Measurements from ENCODE around the gene GET3.

The GET3 gene

DNA sequence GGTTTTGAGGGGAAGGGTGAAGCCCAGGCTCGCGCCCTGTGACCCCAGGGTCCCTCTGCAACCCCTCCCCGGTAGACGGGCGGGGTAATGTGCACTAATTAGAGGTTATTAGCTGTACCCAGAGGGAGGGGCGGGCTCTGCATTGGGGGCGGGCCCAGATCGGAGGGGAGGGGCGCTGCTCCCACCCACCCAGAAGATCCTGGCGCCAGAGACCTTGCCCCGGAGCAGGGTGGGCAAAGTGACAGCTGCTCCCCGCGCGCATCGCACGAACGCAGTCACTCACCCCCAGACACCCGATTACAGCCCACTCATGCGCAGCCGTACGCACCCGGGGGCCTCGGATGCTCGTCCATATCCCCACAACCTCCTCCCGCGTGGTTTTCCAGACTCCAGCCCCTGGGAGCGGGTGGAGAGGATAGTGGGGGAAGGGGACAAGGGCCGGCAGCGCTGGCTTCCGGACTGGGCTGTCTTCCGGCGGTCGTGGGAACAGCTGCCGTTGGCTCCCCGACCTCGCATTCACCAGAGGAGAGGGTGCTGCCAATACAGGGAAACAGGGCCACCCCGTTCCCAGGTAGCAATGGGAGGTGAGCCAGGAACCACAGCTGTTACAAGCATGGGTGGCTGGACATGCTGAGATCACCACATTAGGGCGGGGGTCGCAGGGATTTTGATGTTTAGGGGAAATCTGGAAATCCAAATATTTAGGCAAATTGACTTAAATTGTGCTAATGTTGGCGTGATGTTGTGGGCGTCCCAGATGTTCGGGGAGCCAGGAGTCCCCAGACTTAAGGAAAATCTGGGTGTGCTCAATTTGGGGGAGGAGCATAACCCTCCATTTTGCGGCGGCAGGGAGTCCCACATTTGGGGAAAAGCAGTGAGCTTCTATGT, 41.0 kb downstream of the GET3 start:
- no peak for DNase-seq (ENCODE audit: extremely low read depth in 1 of 2, low read depth in 1 of 2)

DNA sequence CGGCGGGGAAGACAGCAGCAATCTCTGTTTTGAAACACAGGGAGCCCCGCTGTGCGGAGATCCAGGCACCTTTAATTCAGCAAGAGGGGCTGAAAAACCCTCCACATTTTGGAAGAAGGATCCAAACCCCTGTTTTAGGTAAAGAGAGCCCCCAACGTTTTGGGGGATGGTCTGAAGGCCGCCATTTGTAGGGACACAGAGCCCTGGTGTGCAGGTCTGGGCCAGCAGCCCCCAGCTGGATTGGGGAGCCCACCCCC, 41.5 kb downstream of the GET3 start:
- no peak for DNase-seq (ENCODE audit: extremely low read depth in 1 of 2, low read depth in 1 of 2)

DNA sequence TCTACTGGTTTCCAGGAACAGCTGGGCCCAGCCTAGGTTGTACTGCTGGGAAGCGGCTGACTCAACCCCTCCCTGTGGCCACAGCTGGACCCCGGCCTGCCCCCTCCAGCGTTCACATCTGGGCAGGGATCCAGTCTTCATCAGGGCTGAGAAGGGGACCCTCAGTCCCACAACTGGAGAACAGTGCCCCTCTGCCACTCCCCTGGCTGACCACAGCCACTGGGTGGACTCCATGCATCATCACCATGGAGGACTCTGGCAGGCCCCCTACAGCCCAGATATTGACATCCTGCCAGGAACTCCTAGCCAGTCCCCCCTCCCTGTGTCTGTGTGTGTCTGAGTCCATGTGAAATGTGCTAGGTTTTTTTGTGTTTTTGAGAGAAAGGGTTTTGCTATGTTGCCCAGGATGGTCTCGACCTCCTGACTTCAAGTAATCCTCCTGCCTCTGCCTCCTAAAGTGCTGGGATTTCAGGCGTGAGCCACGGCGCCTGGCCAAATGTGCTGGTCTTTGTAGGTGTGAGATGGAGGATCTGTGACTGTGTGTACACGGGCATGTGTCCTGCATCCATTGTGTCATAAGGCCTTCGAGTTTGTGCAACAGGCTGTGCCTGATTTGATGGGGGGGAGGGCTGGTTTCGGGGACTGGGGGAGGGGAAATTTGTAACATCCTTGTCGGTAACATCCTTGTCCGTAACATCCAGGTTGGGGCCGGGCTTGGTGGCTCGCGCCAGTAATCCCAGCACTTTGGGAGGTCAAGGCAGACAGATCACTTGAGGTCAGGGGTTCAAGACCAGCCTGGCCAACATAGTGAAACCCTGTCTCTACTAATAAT, 42.1 kb downstream of the GET3 start:
- no peak for DNase-seq (ENCODE audit: extremely low read depth in 1 of 2, low read depth in 1 of 2)

DNA sequence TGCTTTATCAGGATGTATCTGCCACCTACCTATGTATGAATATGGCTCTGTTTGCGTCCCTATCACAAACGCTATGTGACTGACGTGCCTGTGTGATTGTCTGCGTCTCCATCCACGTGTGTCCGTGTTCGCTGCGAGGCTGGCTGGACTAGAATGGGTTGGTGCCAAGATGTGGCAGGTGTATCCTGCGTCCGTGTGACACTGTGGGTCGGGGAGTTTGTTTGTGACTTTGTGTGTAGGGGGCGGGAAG, 44.8 kb downstream of the GET3 start:
- no peak for DNase-seq (ENCODE audit: extremely low read depth in 1 of 2, low read depth in 1 of 2)

DNA sequence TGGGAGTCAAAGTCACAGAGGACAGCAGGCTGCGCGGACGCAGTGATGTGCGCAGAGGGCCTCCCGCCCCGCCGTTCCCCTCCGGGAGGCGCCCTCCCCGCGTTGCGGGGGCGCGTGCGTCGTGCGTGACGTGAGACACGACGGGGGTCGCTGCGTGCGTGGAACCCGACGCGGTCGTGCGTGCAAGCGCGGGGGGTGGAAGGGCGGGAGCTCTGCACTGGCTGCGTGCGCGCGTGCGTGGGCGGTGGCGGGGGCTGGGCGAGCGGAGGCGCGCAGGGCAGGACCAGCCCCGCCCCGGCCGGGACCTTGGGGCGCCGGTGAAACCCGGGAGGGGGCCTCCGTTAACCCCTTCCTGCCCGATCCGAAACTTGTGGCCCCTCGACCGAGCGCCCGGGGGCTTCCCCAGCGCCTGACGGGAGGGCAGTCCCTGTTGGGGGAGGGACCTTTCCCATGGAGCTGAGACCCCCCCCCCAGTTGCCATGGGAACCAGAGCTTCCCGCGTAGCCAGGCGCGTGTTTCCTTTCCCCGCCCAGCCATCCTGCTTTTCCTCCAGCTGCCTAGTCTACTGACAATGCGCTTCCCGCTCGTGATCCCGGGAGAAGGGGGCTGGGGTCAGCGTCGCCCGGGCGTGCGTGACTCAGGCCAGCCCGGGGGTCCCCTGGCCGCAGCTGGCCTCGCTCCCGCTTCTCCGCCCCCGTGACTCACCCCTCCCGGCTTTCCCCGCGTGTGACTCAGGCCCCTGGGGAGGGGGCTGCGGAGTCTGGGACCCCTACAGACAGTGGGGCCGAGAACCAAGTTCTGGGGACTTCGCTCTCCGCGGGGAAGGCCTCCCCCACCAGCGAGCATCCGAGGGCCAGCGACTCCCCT, 45.4 kb downstream of the GET3 start:
- DNase-seq (ENCODE audit: extremely low read depth in 1 of 2, low read depth in 1 of 2) = peak; percentile 84 to 91

DNA sequence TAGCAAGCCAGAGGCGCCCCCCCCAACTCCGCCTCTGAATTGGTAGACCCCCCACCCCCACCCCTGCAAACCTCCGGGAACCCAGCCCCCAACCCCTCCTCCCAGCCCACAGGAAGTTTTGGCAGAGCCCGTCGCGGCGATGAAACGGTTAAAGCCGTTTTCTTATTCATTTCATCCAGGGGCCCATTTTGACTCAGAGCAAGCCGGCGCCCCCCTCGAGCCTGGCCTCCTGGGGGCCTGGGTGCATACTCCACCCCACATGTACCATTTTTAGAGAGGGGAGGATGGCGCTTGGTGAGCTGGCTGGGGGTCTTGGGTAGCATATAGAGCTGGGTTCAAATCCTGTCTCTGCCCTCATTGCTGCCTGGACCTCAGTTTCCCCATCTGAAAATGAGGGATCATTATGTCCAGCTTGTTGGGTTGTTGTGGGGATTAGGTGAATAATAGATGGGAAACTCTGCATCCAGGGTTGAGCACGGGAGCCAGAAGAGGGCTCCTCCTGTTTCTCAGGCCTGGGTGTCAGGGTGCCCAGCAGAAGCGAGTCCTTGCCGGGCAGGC, 46.1 kb downstream of the GET3 start:
- DNase-seq (ENCODE audit: extremely low read depth in 1 of 2, low read depth in 1 of 2) = no peak

DNA sequence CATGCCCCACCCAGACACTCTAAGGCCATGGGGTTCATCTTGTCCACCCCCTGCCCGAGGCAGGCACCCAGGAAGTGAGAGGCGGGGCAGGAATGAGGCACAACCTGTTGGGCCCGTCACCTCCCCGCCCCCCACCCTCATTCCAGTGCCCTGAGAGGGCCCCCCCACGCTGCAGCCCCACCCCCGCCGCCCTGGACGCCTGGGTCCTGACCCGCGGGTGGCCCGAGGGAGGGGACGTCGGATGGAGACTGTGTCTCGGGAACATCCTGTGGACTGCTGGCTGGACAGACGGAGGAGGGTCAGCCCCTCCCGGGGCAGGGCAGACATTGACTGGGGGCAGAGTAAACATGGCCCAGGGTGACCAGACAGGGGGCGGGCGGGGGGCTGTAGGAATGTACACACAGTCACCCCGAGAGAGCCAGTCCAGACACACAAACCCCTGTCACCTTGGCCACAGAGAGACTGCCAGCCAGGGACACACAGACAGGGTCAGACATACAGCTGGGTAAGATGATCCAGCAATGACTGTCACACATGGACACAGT, 46.6 kb downstream of the GET3 start:
- DNase-seq (ENCODE audit: extremely low read depth in 1 of 2, low read depth in 1 of 2) = no peak

DNA sequence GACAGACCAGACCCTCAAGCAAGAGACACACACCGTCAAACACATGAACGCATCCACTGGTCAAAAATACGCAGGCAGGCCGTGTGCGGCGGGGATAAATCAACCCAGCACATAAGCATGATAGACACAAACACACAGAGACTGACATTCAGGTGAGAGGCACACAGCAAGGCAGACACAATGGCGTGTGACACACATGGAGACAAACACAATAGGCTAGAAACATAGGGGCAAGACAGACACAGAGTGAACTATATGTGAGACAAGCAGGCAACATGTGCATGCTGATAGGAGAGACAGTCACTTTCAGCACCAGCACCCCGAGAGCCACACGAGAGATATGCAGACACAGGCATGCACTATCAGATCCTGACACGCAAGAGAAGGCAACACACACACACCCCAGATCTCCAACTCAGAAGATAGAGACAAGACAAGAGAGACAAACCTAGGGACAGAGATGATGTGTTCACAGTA, 47.1 kb downstream of the GET3 start:
- no peak for DNase-seq (ENCODE audit: extremely low read depth in 1 of 2, low read depth in 1 of 2)

DNA sequence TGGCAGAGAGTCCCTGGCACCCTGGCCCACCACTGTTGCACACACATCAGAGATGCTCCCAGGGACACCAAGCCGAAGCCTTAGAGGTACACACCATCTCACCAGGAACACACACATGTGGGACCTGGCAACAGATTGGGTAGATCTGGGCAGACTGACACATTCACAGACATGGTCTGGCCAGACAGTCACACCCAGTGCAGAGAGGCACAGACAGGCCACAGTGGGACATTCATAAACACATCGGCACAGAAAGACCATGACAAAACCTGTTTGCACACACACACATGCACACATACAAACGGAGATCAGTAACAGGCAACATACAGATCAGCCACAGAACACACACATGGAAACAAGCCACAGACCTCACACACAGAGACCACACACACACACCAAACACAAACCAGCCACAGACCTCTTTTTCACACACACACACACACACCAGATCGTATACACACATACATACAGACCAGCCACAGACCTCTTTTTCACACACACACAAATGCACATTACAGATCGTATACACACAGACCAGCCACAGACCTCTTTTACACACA, 47.7 kb downstream of the GET3 start:
- DNase-seq (ENCODE audit: extremely low read depth in 1 of 2, low read depth in 1 of 2) = no peak

DNA sequence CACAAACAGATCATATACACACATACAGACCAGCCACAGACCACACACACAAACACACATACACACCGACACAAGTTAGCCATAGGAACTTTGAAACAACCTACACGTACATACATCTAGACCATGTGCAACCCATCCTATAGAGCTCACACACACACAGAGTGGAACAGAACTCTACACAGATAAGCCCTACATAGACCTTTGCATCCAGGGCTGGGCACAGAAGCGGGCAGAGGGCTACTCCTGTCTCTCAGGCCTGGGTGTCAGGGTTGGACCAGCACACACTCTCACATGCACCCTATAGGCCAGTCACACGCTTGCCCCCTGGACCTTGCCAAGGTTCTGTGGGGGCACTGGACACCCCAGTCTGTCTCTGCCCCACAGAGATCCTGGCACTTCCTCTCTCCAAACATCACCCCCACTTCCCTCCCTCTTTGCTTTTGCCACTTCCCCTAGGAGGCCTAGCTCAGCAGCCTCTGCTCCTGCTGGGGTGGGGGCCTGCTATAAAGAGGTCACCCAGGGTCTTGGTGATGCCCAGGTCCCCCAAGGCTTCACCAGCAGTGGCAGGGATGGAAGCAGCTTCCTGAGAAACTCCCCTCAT, 48.2 kb downstream of the GET3 start:
- no peak for DNase-seq (ENCODE audit: extremely low read depth in 1 of 2, low read depth in 1 of 2)

DNA sequence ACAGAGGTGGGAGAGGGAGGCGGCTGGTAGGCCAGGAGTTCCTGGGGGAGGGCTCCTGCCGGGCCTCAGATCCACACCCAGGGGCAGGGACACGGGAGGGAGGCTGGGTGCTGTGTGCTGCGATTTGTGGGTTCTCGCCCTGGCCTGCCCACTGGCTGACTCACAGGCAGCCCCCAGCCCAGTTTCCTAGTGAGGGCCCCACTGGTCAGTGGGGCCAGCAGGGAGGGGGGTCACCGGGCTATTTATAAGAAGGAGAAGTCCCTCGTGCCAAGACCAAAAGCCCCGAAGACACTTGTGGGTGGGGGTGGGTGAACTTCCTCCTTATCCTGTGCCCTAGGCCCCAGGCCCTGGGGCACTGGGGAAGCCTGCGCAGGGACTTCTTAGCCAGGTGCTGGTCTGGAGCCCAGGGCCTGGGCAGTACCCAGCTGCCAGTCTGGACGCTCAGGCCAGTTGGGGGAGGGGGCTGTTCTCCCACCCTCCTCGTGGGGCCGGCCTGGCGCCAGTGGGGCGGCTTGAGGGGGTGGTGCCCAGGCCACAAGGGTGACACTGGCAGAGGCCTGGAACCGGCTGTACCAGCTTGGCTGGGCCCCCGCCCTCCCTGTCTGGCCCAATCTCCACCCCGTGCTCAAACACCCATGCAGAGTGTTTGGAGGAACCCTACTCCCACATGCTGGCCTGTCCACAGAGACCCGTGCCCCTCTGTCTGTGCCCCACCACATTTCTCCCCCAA, 49.0 kb downstream of the GET3 start:
- DNase-seq (ENCODE audit: extremely low read depth in 1 of 2, low read depth in 1 of 2) = no peak

DNA sequence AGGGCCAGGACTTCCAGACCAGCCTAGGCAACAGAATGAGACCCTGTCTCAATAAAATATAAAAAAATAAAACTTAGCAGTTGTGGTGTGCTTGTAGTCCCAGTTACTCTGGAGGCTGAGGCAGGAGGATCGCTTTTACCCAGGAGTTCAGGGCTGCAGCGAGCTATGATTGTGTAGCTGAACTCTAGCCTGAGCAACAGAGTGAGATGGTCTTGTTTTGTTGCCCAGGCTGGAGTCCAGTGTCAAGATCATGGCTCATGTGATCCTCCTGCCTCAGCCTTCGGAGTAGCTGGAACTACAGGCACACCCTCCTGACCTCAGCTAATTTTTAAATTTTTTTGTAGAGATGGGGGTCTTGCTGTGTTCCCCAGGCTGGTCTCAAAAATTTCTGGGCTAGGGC, 49.7 kb downstream of the GET3 start:
- DNase-seq (ENCODE audit: extremely low read depth in 1 of 2, low read depth in 1 of 2) = no peak

DNA sequence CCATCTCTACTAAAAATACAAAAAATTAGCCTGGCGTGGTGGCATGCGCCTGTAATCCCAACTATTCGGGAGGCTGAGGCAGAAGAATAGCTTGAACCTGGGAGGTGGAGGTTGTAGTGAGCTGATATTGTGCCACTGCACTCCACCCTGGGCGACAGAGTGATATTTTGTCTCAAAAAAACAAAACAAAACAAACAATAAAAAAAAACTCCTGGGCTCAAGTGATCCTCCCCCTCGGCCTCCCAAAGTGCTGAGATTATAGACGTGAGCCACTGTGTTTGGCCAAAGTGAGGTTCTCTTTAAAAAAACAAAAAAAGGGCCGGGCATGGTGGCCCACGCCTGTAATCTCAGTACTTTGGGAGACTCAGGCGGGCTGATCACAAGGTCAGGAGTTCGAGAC, 50.2 kb downstream of the GET3 start:
- DNase-seq (ENCODE audit: extremely low read depth in 1 of 2, low read depth in 1 of 2) = no peak

DNA sequence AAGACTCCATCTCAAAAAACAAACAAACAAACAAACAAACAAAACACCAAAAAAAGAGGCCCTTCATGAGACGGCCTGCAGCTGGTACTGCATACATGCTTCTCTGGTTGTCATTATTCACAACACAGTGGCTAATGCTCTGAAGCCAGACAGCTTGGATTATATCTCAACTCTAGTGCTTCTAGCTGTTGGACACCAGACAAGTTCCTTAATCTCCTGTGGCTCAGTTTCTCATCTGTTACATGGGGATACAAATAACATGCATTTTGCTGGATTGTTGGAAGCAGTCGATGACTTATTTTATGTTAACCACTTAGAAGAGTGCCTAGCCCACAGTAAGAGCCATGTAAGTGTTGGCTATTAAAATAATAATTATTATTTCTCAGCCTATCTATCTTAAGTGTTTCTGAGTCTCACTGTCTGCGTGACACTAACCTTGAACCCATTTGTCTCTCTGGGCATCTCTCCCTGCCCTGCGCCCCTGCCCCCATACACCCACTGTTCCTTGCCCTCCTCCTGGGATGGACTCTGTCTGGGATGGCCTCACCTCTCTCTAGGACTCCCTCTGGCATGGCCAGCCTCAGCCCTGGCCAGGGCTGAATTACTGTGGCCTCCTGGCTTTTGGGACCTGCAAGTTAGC, 50.9 kb downstream of the GET3 start:
- no peak for DNase-seq (ENCODE audit: extremely low read depth in 1 of 2, low read depth in 1 of 2)

DNA sequence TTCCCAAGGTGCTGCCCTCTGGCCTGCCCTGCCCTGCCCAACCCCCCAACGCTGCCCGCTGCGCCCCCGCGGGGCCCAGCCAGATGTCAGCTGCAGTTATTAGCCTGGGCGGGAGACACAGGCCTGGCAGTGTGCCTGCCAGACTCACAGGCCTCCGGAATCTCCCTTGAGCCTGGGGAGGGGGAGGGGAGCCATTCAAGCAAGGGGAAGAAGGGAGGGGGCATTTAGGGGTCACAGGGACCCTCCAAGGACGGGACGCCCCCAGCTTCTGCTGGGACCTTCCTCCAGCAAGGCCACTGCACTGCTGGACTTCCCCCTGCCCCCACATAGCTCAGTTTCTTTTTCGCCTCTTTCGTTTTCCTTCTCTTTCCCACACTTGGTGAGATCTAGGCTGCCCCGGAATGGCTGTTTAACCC, 51.4 kb downstream of the GET3 start:
- DNase-seq (ENCODE audit: extremely low read depth in 1 of 2, low read depth in 1 of 2) = no peak

DNA sequence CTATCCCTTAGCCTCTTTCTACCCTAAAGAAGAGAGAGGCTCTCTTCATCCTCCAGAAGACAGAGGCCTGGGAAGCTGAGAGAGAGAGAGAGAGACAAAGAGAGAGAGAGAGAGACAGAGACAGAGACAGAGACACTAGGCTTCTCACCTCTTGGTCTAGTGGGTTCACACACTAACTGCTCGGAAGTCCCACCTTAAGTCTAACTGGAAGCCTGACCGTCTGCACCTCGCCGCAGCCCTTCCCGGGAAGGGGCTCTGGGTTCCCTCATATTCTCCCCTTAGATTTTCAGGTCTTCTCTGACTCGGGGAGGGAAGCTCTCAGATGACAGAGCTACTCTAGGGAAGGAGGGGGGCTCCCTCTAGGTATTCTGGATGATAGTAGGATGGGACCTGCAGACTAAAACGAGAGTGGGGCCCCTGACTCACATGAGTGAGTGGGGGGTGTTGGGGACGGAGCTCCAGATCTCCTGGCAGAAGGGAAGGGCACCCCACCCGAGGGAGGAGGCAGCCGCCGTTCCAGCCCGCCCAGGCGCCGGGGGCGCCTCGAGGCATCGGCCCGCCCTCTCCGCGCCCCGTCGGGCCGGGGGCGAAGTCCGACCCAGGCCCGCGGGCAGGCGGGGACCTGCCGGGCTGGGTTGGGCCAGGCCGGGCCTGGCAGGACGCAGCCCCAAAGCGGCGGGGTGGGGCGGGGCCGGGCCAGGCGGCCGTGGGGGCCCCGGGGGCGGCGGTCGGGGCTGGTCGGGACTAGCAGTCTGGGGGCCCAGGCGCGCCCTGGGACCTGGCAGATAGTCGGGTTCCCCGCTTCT, 52.0 kb downstream of the GET3 start:
- no peak for DNase-seq (ENCODE audit: extremely low read depth in 1 of 2, low read depth in 1 of 2)

DNA sequence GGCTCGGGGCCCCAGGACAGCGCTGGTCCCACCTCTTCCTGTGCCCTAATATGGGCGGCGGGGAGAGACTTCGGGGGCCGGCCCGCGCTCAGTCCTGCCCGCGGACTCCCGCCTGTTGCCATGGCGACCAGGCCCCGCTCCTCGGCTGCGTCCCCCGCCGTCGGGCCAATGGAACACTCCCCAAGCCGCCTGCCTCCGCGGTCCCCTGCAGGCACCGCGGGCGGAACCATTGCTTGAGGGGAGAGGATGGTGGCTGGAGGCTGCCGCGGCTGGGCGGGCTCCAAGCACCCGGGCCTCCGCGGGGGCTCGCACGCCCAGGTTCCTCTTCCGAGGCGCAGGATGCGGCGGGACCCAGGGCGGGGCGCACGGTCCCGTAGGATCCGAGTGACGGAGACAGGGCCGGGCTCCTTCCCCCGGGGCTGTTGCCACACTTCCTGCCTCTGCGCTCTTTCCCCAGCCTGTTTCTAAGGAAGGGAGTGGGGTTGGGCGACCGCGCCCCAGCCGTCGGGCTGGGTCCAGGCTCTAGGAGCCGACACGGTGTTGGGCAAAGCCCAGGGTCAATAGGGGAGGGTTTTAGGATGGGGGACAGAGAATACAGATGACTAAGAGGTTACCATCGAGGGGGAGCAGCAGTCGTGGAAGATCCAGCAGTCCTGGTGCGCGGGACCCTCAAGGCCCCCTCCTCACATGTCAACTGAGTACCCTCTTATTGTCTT, 52.8 kb downstream of the GET3 start:
- DNase-seq (ENCODE audit: extremely low read depth in 1 of 2, low read depth in 1 of 2) = peak; percentile 87 to 89

Data from activated CD8-positive, alpha-beta memory T cell treated with anti-CD3 and anti-CD28 coated beads for 1 hour (primary cell).